Rectal smooth muscle tissue (tissue), 1 donor: Measurements from ENCODE around the gene LMX1B.
"Not testable (repeated sequence)": the region's sequence is repeated elsewhere in the genome, so short reads cannot be mapped to it uniquely, and the experiment has no call there.

ENCODE experiments used
- H3K27ac ChIP-seq: one replicate; pipeline ENCODE4 v1.7.0; 2013; ENCODE audit warnings: low read depth, low read length, inconsistent platforms
- H3K27me3 ChIP-seq: one replicate; pipeline ENCODE4 v1.7.0; 2013; ENCODE audit warnings: low read length; ENCODE audit not compliant: control insufficient read depth, insufficient read depth
- H3K36me3 ChIP-seq: one replicate; pipeline ENCODE4 v1.7.0; 2013; ENCODE audit warnings: low read length; ENCODE audit not compliant: control insufficient read depth, insufficient read depth
- H3K4me1 ChIP-seq: one replicate; pipeline ENCODE4 v1.7.0; 2013; ENCODE audit warnings: low read length; ENCODE audit not compliant: control insufficient read depth, insufficient read depth
- H3K4me3 ChIP-seq: one replicate; pipeline ENCODE4 v1.7.0; 2013; ENCODE audit warnings: low read length
- H3K9ac ChIP-seq: one replicate; pipeline ENCODE4 v1.7.0; 2013; ENCODE audit warnings: low read length

Gene LMX1B

DNA sequence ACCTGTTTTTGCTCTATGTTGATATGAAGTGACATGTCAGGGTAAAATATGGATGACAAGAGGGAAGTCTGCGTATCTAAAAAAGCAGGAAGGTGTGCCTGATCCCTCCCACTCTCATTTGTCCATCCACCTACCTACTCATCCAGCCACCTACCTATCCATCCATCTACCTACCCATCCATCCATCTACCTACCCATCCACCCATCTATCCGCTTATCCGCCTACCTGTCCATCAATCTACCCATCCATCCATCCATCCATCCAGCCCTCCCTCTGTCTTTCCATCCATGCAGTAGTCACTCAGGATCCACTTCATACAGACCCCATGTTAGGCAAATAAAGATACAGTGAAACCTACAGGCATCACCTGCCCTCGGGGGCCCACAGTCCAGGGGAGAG, 32.4 kb downstream of the LMX1B start:
- no peak overlapping the region for H3K27ac ChIP-seq
- no peak overlapping the region for H3K9ac ChIP-seq
- no peaks in the 10 kb centered on the region for H3K4me1 ChIP-seq
- peaks cover 26% of the 10 kb centered on the region for H3K27me3 ChIP-seq
- no peaks in the 10 kb centered on the region for H3K36me3 ChIP-seq
- H3K4me3 ChIP-seq = no peak overlapping the region

DNA sequence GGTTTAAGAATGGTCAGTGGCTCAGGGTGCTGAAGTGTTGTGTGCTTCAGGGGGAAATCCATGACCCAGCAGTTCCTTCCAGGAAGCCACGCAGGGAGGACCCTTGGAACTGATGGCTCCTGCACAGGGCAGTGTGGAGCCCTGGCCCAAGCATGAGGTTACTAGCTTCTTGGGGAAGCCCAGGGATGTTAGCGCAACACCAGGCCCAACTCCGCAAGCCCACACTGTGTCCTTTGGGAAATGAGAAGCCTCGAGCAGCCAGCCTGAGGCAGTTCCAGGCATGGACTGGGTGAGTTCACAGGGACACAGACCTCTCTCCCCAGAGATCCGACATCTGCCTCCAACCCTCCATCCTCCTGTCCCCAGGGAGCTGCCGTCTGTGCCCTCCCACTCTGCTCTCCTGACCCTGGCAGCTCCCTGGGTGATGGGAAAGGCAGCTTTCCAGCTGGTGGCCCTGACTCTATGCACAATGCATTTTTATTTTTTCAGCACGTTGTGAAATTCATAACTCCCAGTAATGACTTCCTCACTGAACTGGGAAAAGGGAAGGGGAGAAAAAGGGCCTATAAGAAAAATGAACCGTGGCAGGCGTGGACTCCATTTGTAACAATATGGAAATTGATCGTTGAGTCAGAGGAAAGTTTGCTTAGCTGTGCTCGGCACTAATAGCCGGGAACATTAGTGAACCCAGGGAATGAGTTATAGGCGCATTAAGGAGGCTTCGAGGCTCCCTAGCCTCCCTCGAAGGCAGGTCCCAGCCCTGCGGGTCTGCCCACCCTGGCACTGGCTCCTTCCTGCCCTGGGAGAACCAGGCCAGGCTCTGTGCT, 34.1 kb downstream of the LMX1B start:
- Histone ChIP-seq H3K4me3 (no peak overlapping the region), H3K9ac (no peak overlapping the region), H3K4me1 (no peaks in the 10 kb centered on the region), H3K27ac (no peak overlapping the region), H3K27me3 (peaks cover 31% of the 10 kb centered on the region), H3K36me3 (no peaks in the 10 kb centered on the region)

DNA sequence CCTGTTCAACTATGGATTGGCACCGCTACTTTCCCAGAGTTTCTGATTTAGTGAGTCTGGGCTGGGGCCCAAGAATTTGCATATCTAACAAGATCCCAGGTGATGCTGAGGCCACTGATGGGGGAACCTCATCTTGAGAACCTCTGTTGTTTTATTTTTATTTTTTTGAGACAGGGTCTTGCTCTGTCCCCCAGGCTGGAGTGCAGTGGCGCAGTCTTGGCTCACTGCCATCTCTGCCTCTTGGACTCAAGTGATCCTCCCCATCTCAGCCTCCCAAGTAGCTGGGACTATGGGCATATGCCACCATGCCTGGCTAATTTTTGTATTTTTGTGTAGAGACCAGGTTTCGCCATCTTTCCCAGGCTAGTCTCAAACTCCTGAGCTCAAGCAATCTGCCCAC, 35.7 kb downstream of the LMX1B start:
- Histone ChIP-seq H3K4me3 (no peak overlapping the region), H3K9ac (no peak overlapping the region), H3K27me3 (peaks cover 31% of the 10 kb centered on the region), H3K27ac (no peak overlapping the region), H3K36me3 (no peaks in the 10 kb centered on the region), H3K4me1 (no peaks in the 10 kb centered on the region)

DNA sequence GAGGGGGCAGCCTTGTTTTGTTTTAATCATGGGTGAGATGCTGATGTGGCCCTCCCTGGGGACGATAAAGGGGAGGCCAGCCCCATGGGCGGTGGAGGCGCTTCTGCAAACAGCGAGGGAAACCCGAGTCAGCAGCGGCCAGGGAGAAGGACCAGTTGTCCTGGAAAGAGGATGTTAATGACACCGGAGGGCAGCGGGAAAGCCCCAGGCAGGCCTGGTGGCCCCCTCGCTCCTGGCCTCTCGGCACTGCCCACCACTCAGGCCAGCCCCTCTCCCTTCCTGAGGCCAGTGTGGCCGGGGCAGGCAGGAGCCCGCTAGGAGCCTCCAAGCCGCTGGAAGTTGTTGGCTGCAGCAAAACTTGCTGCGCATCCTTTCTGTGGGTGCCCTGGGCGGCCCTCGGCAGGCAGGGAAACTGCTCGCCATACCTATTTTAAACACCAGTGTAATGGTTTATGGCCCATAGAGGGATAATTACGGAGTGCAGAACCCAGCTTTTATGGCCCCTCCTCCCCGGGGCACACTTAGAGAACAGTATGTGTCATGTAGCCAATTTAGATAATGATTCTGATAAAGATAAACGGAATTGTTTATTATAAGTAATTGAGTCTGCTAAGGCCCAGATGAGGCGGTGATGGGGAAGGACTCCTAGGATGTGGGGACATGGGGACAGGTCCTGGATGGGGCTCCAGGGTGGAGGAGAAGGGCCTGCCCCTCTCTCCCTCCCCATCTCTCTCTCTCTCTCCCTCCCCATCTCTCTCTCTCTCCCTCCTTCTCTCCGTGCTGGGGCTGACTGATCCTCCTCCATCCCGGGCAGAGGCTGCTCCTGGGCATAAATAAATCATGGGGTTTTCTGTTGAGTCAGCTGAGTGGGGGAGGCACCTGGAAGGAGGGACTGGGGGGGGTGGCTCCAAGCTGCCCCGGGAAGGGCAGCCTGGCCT, 36.9 kb downstream of the LMX1B start:
- no peak overlapping the region for H3K4me3 ChIP-seq
- H3K36me3 ChIP-seq = no peaks in the 10 kb centered on the region
- no peaks in the 10 kb centered on the region for H3K4me1 ChIP-seq
- H3K27me3 ChIP-seq = peaks cover 25% of the 10 kb centered on the region
- no peak overlapping the region for H3K27ac ChIP-seq
- H3K9ac ChIP-seq = no peak overlapping the region

DNA sequence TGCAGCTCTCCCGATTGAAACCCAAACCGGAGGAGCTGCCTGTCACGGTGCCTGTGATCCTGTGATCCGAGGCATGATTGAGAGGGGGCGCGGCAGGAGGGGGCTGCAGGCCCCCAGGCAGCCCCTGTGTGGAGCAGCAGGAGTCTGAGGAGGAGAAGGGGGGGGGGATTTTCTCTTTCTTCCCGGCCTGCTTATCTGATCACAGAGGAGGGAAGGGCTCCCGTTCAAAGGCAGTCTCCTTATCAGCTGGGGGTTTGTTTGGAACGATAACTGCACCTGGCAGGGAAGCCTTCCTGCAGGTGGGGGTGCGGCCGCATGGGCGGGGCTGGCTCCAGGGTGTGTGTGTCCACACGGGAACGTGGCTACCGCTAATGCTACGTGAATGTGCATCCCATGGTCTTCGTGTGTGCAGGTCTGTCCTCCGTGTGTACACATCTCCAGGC, 38.4 kb downstream of the LMX1B start:
- Histone ChIP-seq H3K4me3 (no peak overlapping the region), H3K4me1 (no peaks in the 10 kb centered on the region), H3K36me3 (no peaks in the 10 kb centered on the region), H3K9ac (no peak overlapping the region), H3K27ac (no peak overlapping the region), H3K27me3 (peaks cover 19% of the 10 kb centered on the region)

DNA sequence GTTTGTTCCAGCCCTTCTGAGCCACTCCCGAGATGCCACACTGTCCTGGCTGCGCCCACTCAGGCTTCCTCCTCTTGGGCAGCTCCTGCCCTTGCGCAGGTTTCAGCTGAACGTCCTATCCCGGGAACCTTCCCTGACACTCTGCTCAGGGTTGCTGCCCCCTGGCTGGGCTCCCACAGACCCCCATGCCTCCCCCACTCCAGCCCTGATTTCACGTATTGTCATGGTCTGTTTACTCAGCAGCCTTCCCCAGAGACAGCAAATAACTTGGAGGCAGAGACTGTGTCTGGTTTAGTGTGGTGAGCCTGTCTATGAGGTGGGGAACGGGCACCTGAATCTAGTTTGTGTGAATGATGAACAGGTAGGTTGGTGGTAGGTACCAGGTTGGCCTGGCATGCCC, 40.4 kb downstream of the LMX1B start:
- H3K4me3 ChIP-seq = no peak overlapping the region
- H3K36me3 ChIP-seq = no peaks in the 10 kb centered on the region
- peaks cover 16% of the 10 kb centered on the region for H3K27me3 ChIP-seq
- H3K9ac ChIP-seq = no peak overlapping the region
- no peaks in the 10 kb centered on the region for H3K4me1 ChIP-seq
- H3K27ac ChIP-seq = no peak overlapping the region

DNA sequence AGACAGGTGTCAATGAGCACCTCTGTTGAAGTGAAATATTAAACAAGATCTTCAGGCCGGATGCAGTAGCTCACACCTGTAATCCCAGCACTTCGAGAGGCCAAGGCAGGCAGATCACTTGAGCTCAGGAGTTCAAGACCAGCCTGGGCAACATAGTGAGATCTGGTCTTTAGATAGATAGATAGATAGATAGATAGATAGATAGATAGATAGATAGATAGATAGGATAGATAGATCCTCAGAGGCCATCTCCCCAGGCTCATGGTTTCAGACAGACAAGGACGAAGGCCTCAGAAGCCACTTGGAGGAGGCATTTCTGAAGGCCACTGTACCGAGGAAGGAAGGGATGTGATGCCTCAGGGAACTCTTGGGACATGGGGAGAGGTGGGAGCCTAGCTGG, 42.5 kb downstream of the LMX1B start:
- H3K9ac ChIP-seq, H3K4me3 ChIP-seq, H3K36me3 ChIP-seq, H3K4me1 ChIP-seq, H3K27ac ChIP-seq: not testable (repeated sequence)
- H3K27me3 ChIP-seq = peaks cover 11% of the 10 kb centered on the region

DNA sequence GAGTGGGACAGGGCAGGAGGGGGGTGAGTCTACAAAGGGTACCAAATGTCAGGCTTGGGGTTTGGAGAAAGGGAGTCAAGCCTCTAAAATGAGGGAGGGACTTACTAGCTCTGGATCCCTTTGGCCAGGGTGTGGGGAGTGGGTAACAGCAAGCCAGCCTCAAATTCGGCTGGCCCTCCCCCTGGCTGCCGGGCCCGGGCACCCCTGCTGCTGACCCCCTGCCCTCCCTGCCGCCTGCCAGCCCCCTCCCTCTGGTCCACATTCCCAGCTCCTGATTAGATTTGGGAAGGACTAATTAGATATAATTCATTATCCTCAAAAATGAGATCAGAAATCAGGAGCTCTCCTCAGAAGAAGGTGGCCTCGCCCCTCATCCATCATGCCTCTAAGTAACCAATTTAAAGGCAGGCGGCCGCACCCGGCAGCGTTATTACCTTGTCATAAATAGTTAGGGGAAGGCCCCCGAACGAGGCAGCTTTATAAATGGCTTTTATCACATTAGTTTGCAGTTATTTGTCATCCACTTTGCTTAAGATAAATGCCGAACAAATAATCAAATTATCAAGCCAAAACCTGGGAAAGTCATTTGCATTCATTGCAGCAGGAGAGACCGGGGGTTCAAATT, 44.6 kb downstream of the LMX1B start:
- no peak overlapping the region for H3K4me3 ChIP-seq
- H3K27me3 ChIP-seq = peaks cover 8% of the 10 kb centered on the region
- no peaks in the 10 kb centered on the region for H3K4me1 ChIP-seq
- no peaks in the 10 kb centered on the region for H3K36me3 ChIP-seq
- H3K27ac ChIP-seq = no peak overlapping the region
- H3K9ac ChIP-seq = no peak overlapping the region

DNA sequence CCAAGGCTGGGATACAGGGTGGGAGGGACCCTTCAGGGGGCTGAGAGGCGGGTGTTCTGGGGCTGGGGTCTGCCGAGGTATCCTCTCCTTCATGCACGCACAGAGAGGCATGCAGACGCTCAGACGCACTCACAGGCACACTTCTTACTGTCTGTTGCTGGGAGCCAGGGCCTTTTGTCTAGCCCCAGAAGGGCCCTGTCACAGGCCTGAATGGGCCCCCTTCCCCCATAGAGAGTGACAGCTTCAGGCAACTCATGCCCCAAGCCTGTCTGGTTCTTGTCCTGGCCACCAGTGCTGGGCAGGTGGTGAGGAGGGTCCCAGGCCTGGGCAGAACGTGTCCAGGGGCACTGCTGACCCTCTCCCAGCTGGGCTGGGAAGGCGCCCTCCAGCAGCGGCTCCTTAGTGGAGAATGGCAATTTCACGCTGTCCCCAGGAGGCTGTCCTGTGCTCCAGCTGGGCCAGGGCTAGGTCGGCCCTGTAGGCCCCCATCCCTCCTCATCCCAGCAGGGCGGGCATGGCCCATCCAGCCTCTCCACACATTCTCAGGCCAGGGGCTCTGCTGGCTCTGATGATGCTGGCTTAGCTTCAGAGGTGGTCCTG, 45.3 kb downstream of the LMX1B start:
- Histone ChIP-seq H3K4me3 (no peak overlapping the region), H3K9ac (no peak overlapping the region), H3K36me3 (no peaks in the 10 kb centered on the region), H3K27me3 (peaks cover 9% of the 10 kb centered on the region), H3K27ac (no peak overlapping the region), H3K4me1 (no peaks in the 10 kb centered on the region)

DNA sequence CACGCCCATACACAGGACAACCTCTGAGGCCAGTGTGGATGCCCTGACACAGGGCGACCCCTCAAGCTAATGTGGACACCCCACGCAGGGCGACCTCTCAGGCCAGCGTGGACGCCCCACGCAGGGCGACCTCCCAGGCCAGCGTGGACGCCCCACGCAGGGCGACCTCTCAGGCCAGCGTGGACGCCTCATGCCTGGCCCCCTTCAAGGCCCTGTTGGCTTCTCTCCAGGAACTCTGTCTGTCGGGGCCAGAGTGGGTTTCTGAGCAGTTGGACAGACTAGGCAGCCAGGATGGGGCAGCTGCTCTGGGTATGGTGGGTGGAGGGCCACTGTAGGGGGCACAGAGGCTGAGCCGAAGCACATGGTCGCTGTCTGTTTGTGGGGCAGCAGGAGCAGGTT, 47.4 kb downstream of the LMX1B start:
- H3K27ac ChIP-seq = no peak overlapping the region
- no peaks in the 10 kb centered on the region for H3K36me3 ChIP-seq
- no peak overlapping the region for H3K4me3 ChIP-seq
- H3K9ac ChIP-seq = no peak overlapping the region
- H3K4me1 ChIP-seq = no peaks in the 10 kb centered on the region
- H3K27me3 ChIP-seq = peaks cover 19% of the 10 kb centered on the region

DNA sequence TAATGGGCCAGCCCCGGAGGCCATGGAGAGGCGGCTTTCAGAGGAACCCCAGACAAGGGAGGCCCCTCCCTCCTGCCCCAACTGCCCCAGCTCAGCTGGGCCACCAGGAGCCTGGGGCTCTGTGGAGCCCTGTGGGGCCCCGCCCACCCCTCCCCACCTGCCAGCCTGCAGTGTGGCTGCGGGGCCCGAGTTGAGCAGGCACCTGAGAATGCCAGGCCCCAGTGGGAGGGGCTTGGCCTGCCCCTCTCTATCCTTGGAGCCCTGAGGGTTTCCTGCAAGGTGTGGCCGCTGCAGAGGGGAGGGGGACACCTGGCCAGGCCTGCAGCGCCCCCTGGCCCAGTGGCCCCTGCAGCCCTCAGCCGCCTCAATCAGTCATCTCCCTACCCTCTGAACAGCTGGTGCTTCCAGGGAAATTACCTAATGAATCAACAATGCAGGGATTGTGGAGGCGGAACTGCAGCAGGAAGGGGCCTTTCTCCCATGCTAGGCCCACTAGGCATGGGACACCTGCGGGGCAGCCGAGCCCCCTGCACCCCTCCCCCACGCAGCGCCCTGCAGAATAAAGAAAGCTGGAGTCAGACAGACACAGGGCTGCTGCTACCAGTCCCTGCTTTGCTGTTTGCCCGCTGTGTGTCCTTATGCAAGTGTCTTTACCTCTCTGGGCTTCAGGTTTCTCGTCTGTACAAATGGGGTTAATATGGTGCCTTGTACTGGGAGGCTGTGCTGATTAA, 48.0 kb downstream of the LMX1B start:
- Histone ChIP-seq H3K4me1 (no peaks in the 10 kb centered on the region), H3K27me3 (peaks cover 21% of the 10 kb centered on the region), H3K4me3 (no peak overlapping the region), H3K27ac (no peak overlapping the region), H3K36me3 (no peaks in the 10 kb centered on the region), H3K9ac (no peak overlapping the region)
